Chondrocyte (in vitro differentiated cells): Measurements from ENCODE around the gene TRDMT1. TPM values are rescaled to one million over a fixed set of nuclear protein-coding genes. Genes with fewer than 3 reads are reported as not detected.

Experiments
- DNase-seq: peaks from one replicate; pipeline ENCODE4 v3.0.0; 2021; ENCODE audit warnings: mixed read lengths, low spot score
- H3K27ac Mint-ChIP-seq: one replicate; pipeline ENCODE4 v1.8.0; 2021; ENCODE audit warnings: mild to moderate bottlenecking, moderate library complexity, mixed read lengths; ENCODE audit not compliant: unreplicated experiment
- H3K27me3 Mint-ChIP-seq: 2 replicates; pipeline ENCODE4 v1.8.0; 2021; ENCODE audit warnings: low read depth, mixed read lengths
- H3K36me3 Mint-ChIP-seq: 2 replicates; pipeline ENCODE4 v1.8.0; 2021; ENCODE audit warnings: low read depth, mixed read lengths
- H3K4me1 Mint-ChIP-seq: 2 replicates; pipeline ENCODE4 v1.8.0; 2021; ENCODE audit warnings: low read depth, mild to moderate bottlenecking, mixed read lengths
- H3K4me3 Mint-ChIP-seq: one replicate; pipeline ENCODE4 v1.8.0; 2021; ENCODE audit warnings: mild to moderate bottlenecking, moderate library complexity, mixed read lengths; ENCODE audit not compliant: unreplicated experiment
- H3K9me3 Mint-ChIP-seq: 2 replicates; pipeline ENCODE4 v1.8.0; 2021; ENCODE audit warnings: low read depth, mixed read lengths
- CTCF ChIP-seq: fragments of 200-600 bp; sonication (generic); IDR thresholded peaks from 2 replicates; pipeline ENCODE4 v1.5.0; 2021; ENCODE audit warnings: antibody characterized with exemption, mild to moderate bottlenecking, moderate library complexity
- long read RNA-seq: library from polyadenylated mRNA; stranded (forward); transcript quantifications from one replicate; pipeline ENCODE4 v2.0.0, GENCODE V29; 2021
- total RNA-seq: library from RNA; stranded (reverse); gene quantifications from 3 replicates; pipeline ENCODE4 v1.2.1, GENCODE V29; 2021

The TRDMT1 gene
- 3.1 to 6.4 TPM (median 4.7 TPM) in 3 replicates for total RNA-seq
- long read RNA-seq, full-length matches to known transcripts, result 6 of 9 reads
- long read RNA-seq, partial matches to known transcripts, result 0 of 9 reads
- long read RNA-seq, other reads (novel, unspliced or antisense), result 3 of 9 reads

GRCh38 chr10:17200912-17201793, at the start of gene TRDMT1:
Gene TRDMT1, minus strand, starts transcription at chr10:17201672. Its CDS starts 38 bp downstream, at chr10:17201634.
- H3K4me3 Mint-ChIP-seq, result peak within 1 kb of the TSS; percentile 87
- peak; percentile 60 for TF ChIP-seq CTCF
- no peaks in the 10 kb centered on the region for H3K36me3 Mint-ChIP-seq
- no peaks in the 10 kb centered on the region for H3K9me3 Mint-ChIP-seq
- no peaks in the 10 kb centered on the region for H3K27me3 Mint-ChIP-seq
- H3K4me1 Mint-ChIP-seq, result peaks cover 39% of the 10 kb centered on the region
- H3K27ac Mint-ChIP-seq, result peak within 1 kb of the TSS; percentile 96
- DNase-seq, result peak; percentile 97

- H3K27me3 Mint-ChIP-seq, result no peaks in the 10 kb centered on the region
- H3K27ac Mint-ChIP-seq, result no peak overlapping the region
- H3K4me3 Mint-ChIP-seq, result no peak overlapping the region
- no peaks in the 10 kb centered on the region for H3K4me1 Mint-ChIP-seq
- no peaks in the 10 kb centered on the region for H3K36me3 Mint-ChIP-seq
- DNase-seq, result no peak
- TF ChIP-seq CTCF, result peak; percentile 69
- no peaks in the 10 kb centered on the region for H3K9me3 Mint-ChIP-seq
These were observed 49.3 kb upstream of the TRDMT1 start for GRCh38 chr10:17250736-17251135.

GRCh38 chr10:17249820-17250219, 48.3 kb upstream of the TRDMT1 start:
- no peaks in the 10 kb centered on the region for H3K27me3 Mint-ChIP-seq
- H3K4me3 Mint-ChIP-seq, result no peak overlapping the region
- H3K36me3 Mint-ChIP-seq, result no peaks in the 10 kb centered on the region
- no peak for DNase-seq
- H3K9me3 Mint-ChIP-seq, result no peaks in the 10 kb centered on the region
- H3K27ac Mint-ChIP-seq, result no peak overlapping the region
- peak; percentile 69 for TF ChIP-seq CTCF
- peaks cover 1% of the 10 kb centered on the region for H3K4me1 Mint-ChIP-seq

- TF ChIP-seq CTCF, result no peak
- Mint-ChIP-seq H3K4me3 (no peak overlapping the region), H3K27ac (no peak overlapping the region), H3K9me3 (no peaks in the 10 kb centered on the region), H3K27me3 (no peaks in the 10 kb centered on the region), H3K4me1 (peaks cover 4% of the 10 kb centered on the region), H3K36me3 (no peaks in the 10 kb centered on the region)
- DNase-seq, result no peak
These were observed 47.5 kb upstream of the TRDMT1 start for GRCh38 chr10:17248964-17249363.

- H3K27ac Mint-ChIP-seq, result no peak overlapping the region
- TF ChIP-seq CTCF, result no peak
- H3K4me1 Mint-ChIP-seq, result peaks cover 4% of the 10 kb centered on the region
- DNase-seq, result no peak
- no peak overlapping the region for H3K4me3 Mint-ChIP-seq
- no peaks in the 10 kb centered on the region for H3K9me3 Mint-ChIP-seq
- no peaks in the 10 kb centered on the region for H3K27me3 Mint-ChIP-seq
- no peaks in the 10 kb centered on the region for H3K36me3 Mint-ChIP-seq
These were observed 45.7 kb upstream of the TRDMT1 start for GRCh38 chr10:17247210-17247609.
